Adrenal gland (tissue), 12 donors: ENCODE measurements around the gene CNGB1. TPM values are rescaled to one million over a fixed set of nuclear protein-coding genes. Genes with fewer than 3 reads are reported as not detected.

Source experiments
- DNase-seq, 7 donors: peaks; one replicate each; pipeline ENCODE4 v3.0.0-alpha.2; 2019 to 2020
- H3K27ac ChIP-seq, 5 donors: fragments of 200-600 bp; sonication (generic) in 4 of 5; 1 replicate in 3 of 5; 2 replicates in 2 of 5; pipeline versions ENCODE4 v1.5.1 to v1.8.0; 2016 to 2020; ENCODE audit warnings: mild to moderate bottlenecking in 1 of 5
- H3K27me3 ChIP-seq: fragments of 200-600 bp; 2 replicates; pipeline ENCODE4 v1.8.0; 2021
- H3K36me3 ChIP-seq, 2 donors: fragments of 200-600 bp; replicated peaks in 1 of 2; 1 replicate in 1 of 2; 2 replicates in 1 of 2; pipeline versions ENCODE4 v1.5.1 to v1.8.0; 2018 to 2022
- H3K4me1 ChIP-seq, 2 donors: fragments of 200-600 bp; replicated peaks in 1 of 2; 1 replicate in 1 of 2; 2 replicates in 1 of 2; pipeline versions ENCODE4 v1.5.1 to v1.8.0; 2018 to 2021
- H3K4me3 ChIP-seq, 4 donors: fragments of 200-600 bp; sonication (generic) in 3 of 4; one replicate each; pipeline ENCODE4 v1.5.1; 2016 to 2018
- H3K9me3 ChIP-seq, 3 donors: fragments of 200-600 bp; sonication (generic) in 1 of 3; replicated peaks in 1 of 3; 1 replicate in 2 of 3; 2 replicates in 1 of 3; pipeline versions ENCODE4 v1.5.1 to v1.8.0; 2016 to 2021
- CTCF ChIP-seq, 6 experiments: fragments of 450-650 bp in 4 of 6; fragments of 200-600 bp in 2 of 6; sonication (generic) in 1 of 6; IDR thresholded peaks; 1 replicate in 5 of 6; 2 replicates in 1 of 6; pipeline versions ENCODE4 v1.5.1 to v1.8.0; 2016 to 2021; ENCODE audit warnings: antibody characterized with exemption in 6 of 6, mild to moderate bottlenecking in 2 of 6, moderate library complexity in 1 of 6
- POLR2A ChIP-seq, 2 donors: fragments of 450-650 bp; IDR thresholded peaks; one replicate each; pipeline ENCODE4 v1.6.1; 2017; ENCODE audit warnings: antibody characterized with exemption in 2 of 2, mild to moderate bottlenecking in 2 of 2, moderate library complexity in 1 of 2
- WGBS, 4 donors: extraction: QIAGEN DNeasy Blood & Tissue Kit in 2 of 4; methylation state at CpG; one replicate each; pipeline versions ENCODE4 v1.1.5 to v1.1.7; 2013 to 2017; 5-methylcytosine and 5-hydroxymethylcytosine counted together
- intact Hi-C, 2 donors: fragments of 100-400 bp; cut with DNase I; formaldehyde crosslinking; loops; one replicate each; pipeline versions ENCODE4 v1.14.1 to v1.15.0; 2022 to 2023
- polyA plus RNA-seq, 3 donors: library from polyadenylated mRNA; stranded (reverse); fragments of 200-250 nt in 2 of 3; fragments of 350-450 nt in 1 of 3; fragmentation: Illumina TruSeq in 1 of 3; extraction: RNeasy Lipid Tissue Mini Kit (QIAGEN cat#74804) in 1 of 3; gene quantifications; one replicate each; pipeline ENCODE4 v1.2.3, GENCODE V29; 2013 to 2014
- total RNA-seq, 9 donors: library from RNA; depleted of rRNA in 4 of 9; stranded (reverse); fragments of >200 nt in 4 of 9; fragments of 120-200 nt in 1 of 9; fragmentation: NEBNext Ultra II Directional in 1 of 9; extraction: Animal tissue kit (Norgen Biotek cat#: 25700) in 1 of 9; gene quantifications; one replicate each; pipeline versions ENCODE4 v1.1.0 to v1.2.4, GENCODE V29; 2013 to 2023
- donor health status: healthy with polysubstance abuse.
- donor health status: Bipolar disorder and iron deficiency.
- donor health status: DM: yes; HTN: yes; CAD: no.
- donor health status: DM: no; HTN: no; CAD: no.
- donor health status: DM: no; HTN: no; CAD: no.
- donor health status: DM: yes; HTN: yes; CAD: no.

Gene CNGB1
- total and polyA plus RNA-seq, 12 donors, result 0.67 to 2.4 (median 1.5) TPM; not detected in 5

DNA sequence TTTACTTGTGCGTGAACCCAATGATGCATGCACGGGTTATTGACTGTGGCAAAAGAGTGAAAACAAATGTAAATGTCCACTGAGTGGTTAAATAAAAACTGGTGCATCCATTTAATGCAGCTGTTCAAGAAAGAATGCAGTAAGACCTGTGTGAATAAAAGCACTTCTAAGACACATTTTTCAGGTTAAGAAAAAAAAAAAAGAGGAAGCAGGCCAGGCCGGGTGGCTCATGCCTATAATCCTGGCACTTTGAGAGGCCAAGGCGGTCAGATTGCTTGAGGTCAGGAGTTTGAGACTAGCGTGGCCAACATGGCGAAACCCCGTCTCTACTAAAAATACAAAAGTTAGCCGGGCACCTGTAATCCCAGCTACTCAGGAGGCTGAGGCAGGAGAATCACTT, 11.8 kb downstream of the CNGB1 start:
- Histone ChIP-seq H3K4me3 (no peak overlapping the region), H3K36me3 (no peaks in the 10 kb centered on the region), H3K27ac (no peak overlapping the region), H3K9me3 (no peaks in the 10 kb centered on the region), H3K27me3 (no peaks in the 10 kb centered on the region), H3K4me1 (no peaks in the 10 kb centered on the region)
- TF ChIP-seq POLR2A (IDR thresholded peaks at IDR 0.05) (no peak), CTCF (IDR thresholded peaks at IDR 0.05) (no peak)
- WGBS, 4 donors, result 81 to 84% (median 83%) methylated on average over 8 of the region's 8 CpGs
- intact Hi-C loops, result no loop called here
- DNase-seq, result no peak

DNA sequence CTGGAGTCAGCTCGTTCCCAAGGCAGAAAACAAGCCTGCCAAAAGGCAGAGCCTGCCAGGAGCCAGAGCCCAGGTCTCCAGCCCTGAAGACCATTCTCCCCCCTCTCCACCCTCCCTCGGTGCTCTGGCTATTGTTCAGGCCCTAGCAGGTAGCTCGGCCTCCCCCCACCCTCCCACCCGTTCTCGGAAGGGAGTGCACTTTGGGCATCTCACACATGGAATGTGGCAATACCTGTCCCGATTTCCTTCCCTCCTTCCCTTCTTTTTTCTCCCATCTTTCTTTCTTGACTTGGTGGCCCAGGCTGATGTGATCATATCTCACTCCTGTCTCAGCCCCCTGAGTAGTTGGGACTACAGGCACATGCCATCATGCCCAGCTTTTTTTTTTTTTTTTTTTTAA, 12.4 kb downstream of the CNGB1 start:
- TF ChIP-seq POLR2A (IDR thresholded peaks at IDR 0.05) (no peak), CTCF (IDR thresholded peaks at IDR 0.05) (no peak)
- 80 to 93% (median 82%) methylated on average over 4 to 6 of the region's 6 CpGs for WGBS, 4 donors
- H3K36me3 ChIP-seq, result no peaks in the 10 kb centered on the region
- H3K4me3 ChIP-seq, result no peak overlapping the region
- H3K4me1 ChIP-seq, result no peaks in the 10 kb centered on the region
- H3K27me3 ChIP-seq, result no peaks in the 10 kb centered on the region
- DNase-seq, result no peak
- intact Hi-C loops, result no loop called here
- H3K9me3 ChIP-seq, result no peaks in the 10 kb centered on the region
- H3K27ac ChIP-seq, result no peak overlapping the region

- Histone ChIP-seq H3K9me3 (no peaks in the 10 kb centered on the region), H3K4me3 (no peak overlapping the region), H3K4me1 (no peaks in the 10 kb centered on the region), H3K27me3 (no peaks in the 10 kb centered on the region), H3K27ac (no peak overlapping the region), H3K36me3 (no peaks in the 10 kb centered on the region)
- TF ChIP-seq CTCF (IDR thresholded peaks at IDR 0.05) (no peak), POLR2A (IDR thresholded peaks at IDR 0.05) (no peak)
- no peak for DNase-seq
- intact Hi-C loops, result no loop called here
- WGBS, 4 donors, result 81 to 90% (median 86%) methylated on average over 6 to 8 of the region's 8 CpGs
These were observed 13.1 kb downstream of the CNGB1 start for GRCh38 chr16:57957673-57958392.

GRCh38 chr16:57956924-57957672, 13.8 kb downstream of the CNGB1 start:
- 35 to 61% (median 56%) methylated on average over 4 to 8 of the region's 8 CpGs for WGBS, 4 donors
- H3K9me3 ChIP-seq, result no peaks in the 10 kb centered on the region
- H3K27me3 ChIP-seq, result no peaks in the 10 kb centered on the region
- H3K4me3 ChIP-seq, result no peak overlapping the region
- H3K27ac ChIP-seq, result no peak overlapping the region
- H3K36me3 ChIP-seq, result no peaks in the 10 kb centered on the region
- DNase-seq, result no peak
- H3K4me1 ChIP-seq, result no peaks in the 10 kb centered on the region
- no peak for TF ChIP-seq POLR2A (IDR thresholded peaks at IDR 0.05)
- no peak for TF ChIP-seq CTCF (IDR thresholded peaks at IDR 0.05)
- intact Hi-C loops, result no loop called here
